ENCODE measurements around the gene DOP1A. TPM values are rescaled to one million over a fixed set of nuclear protein-coding genes. Genes with fewer than 3 reads are reported as not detected.

The DOP1A gene
- total RNA-seq, 1 experiment from 2014 or later = 17.0 TPM

DNA sequence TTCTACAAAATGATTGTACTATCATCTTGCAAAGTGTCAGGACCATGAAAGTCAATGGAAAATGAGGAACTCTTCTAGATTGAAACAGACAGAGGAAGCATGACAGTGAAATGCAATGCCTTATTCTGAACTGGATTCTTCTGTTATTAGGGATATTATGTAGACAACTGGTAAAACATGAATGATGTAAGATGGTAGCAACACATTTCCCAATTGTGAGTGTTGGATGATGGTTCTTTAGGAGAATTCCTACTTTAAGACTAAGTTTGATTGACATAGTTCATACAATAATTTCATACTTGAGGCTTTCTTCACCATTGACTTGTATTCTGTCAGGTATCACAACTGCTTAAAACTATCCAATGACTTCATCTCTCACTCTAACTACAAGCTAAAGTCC is 6.3 kb upstream of the DOP1A start:
- no peak overlapping the region for H3K56ac ChIP-seq (ENCODE audit: insufficient read length, low read depth, low read length)
- no peak for DNase-seq
- no peaks in the 10 kb centered on the region for H3K27me3 ChIP-seq (ENCODE audit: insufficient read depth, low read length)
- H3K4me1 ChIP-seq (ENCODE audit: insufficient read depth, low read length) = no peaks in the 10 kb centered on the region
- no peak overlapping the region for H3K4me2 ChIP-seq (ENCODE audit: insufficient read depth, insufficient read length, low read length)
- no peak overlapping the region for H4K5ac ChIP-seq (ENCODE audit: insufficient read length, low read depth, low read length)
- H2BK120ac ChIP-seq (ENCODE audit: low read depth, low read length, poor library complexity, severe bottlenecking) = no peak overlapping the region
- TF ChIP-seq CTCF (conservative IDR thresholded peaks at IDR 0.05) = no peak
- H4K20me1 ChIP-seq (ENCODE audit: control insufficient read depth, insufficient read depth, insufficient read length) = no peaks in the 10 kb centered on the region
- no peak overlapping the region for H3K18ac ChIP-seq (ENCODE audit: insufficient read length, low read depth, low read length)
- no peaks in the 10 kb centered on the region for H3K27me3 Mint-ChIP-seq (ENCODE audit: low read depth)
- H3K23me2 ChIP-seq (ENCODE audit: insufficient read length, low read depth, low read length, poor library complexity, severe bottlenecking) = no peaks in the 10 kb centered on the region
- peaks cover 8 to 26% (median 19%) of the 10 kb centered on the region in 3 experiments for H3K36me3 Mint-ChIP-seq (ENCODE audit: insufficient read depth in 1 of 3, low read depth in 3 of 3)
- H2BK5ac ChIP-seq (ENCODE audit: insufficient read length, low read length) = no peak overlapping the region
- no peak overlapping the region for H3K23ac ChIP-seq (ENCODE audit: insufficient read length, low read depth, low read length)
- no peak overlapping the region for H2AFZ ChIP-seq (ENCODE audit: low read length)
- H3K9me3 ChIP-seq (ENCODE audit: control insufficient read depth, low read depth, low read length) = no peaks in the 10 kb centered on the region
- no peak overlapping the region for H3K27ac Mint-ChIP-seq
- no peak overlapping the region for H2BK15ac ChIP-seq (ENCODE audit: low read depth, low read length)
- no peak overlapping the region for H2BK12ac ChIP-seq (ENCODE audit: insufficient read length, low read depth, low read length)
- no peak overlapping the region for H4K91ac ChIP-seq (ENCODE audit: insufficient read length, low read depth, low read length)
- no peak overlapping the region for H4K8ac ChIP-seq (replicated peaks; ENCODE audit: insufficient read length, low read depth, low read length)
- peaks cover 2% of the 10 kb centered on the region; the same call in 1 of the 2 replicates for H3K79me2 ChIP-seq (ENCODE audit: insufficient read depth, low read length)
- H3K9ac ChIP-seq (ENCODE audit: extremely low read depth, insufficient read length, low read length) = no peak overlapping the region
- H3K4ac ChIP-seq (ENCODE audit: low read depth, low read length) = no peak overlapping the region
- H3K4me3 Mint-ChIP-seq = no peak overlapping the region
- no peak overlapping the region for H3T11ph ChIP-seq (ENCODE audit: low read length)
- H2AK5ac ChIP-seq (ENCODE audit: insufficient read length, low read length) = no peak overlapping the region
- H3K79me1 ChIP-seq (ENCODE audit: insufficient read depth, low read depth, low read length, poor library complexity, severe bottlenecking) = peaks cover 2% of the 10 kb centered on the region
- no peak overlapping the region for H2BK20ac ChIP-seq (ENCODE audit: low read depth, low read length, poor library complexity, severe bottlenecking)
- no peaks in the 10 kb centered on the region for H3K9me3 Mint-ChIP-seq
- no peak overlapping the region for H3K14ac ChIP-seq (ENCODE audit: insufficient read depth, low read length)
- peaks cover 26 to 28% of the 10 kb centered on the region in 2 experiments for H3K4me1 Mint-ChIP-seq
- H3K27ac ChIP-seq (ENCODE audit: insufficient read length, low read depth, low read length) = no peak overlapping the region

All from H9 (cell line).